HepG2 (cell line): ENCODE measurements around the gene MSANTD2. TPM values are rescaled to one million over a fixed set of nuclear protein-coding genes. Genes with fewer than 3 reads are reported as not detected.

ENCODE experiments used
- AGO2 ChIP-seq: fragments of 200-400 bp; formaldehyde crosslinking; optimal IDR thresholded peaks from 2 replicates; pipeline ENCODE3; 2017; ENCODE audit warnings: mild to moderate bottlenecking, low read depth, low read length, moderate library complexity
- HMGXB4 ChIP-seq, 2 experiments: sonication (generic) in 1 of 2; formaldehyde crosslinking in 1 of 2; IDR thresholded peaks; 2 replicates each; pipeline versions ENCODE4 v1.4.0 to v1.6.1; 2018 to 2020; ENCODE audit warnings: missing genetic modification reagents in 2 of 2, borderline replicate concordance in 1 of 2, low read depth in 1 of 2, mild to moderate bottlenecking in 1 of 2, missing biosample characterization in 1 of 2
- KDM2A ChIP-seq: sonication (generic); formaldehyde crosslinking; IDR thresholded peaks from 2 replicates; pipeline ENCODE4 v1.4.0; 2020; ENCODE audit warnings: low read depth, missing genetic modification reagents, borderline replicate concordance
- MTERF4 ChIP-seq: sonication (generic); formaldehyde crosslinking; IDR thresholded peaks from 2 replicates; pipeline ENCODE4 v1.8.0; 2023; ENCODE audit warnings: mild to moderate bottlenecking, missing genetic modification reagents
- NONO ChIP-seq, 2 experiments: fragments of 450-650 bp in 1 of 2; sonication (generic) in 1 of 2; formaldehyde crosslinking in 1 of 2; IDR thresholded peaks in 1 of 2; conservative IDR thresholded peaks in 1 of 2; 2 replicates each; pipeline versions ENCODE4 v1.6.1 to v1.8.0; 2017 to 2022; ENCODE audit warnings: mild to moderate bottlenecking in 1 of 2, missing genetic modification reagents in 1 of 2, moderate library complexity in 1 of 2
- RBFOX2 ChIP-seq: fragments of 200-400 bp; formaldehyde crosslinking; IDR thresholded peaks from 2 replicates; pipeline ENCODE4 v1.6.1; 2017; ENCODE audit warnings: low read depth, mild to moderate bottlenecking, low read length
- REL ChIP-seq: sonication (generic); formaldehyde crosslinking; conservative IDR thresholded peaks from 2 replicates; pipeline ENCODE4 v1.8.0; 2022; ENCODE audit warnings: mild to moderate bottlenecking, missing genetic modification reagents, moderate library complexity
- UBTF ChIP-seq: sonication (generic); formaldehyde crosslinking; IDR thresholded peaks from 2 replicates; pipeline ENCODE4 v1.4.0; 2020; ENCODE audit warnings: mild to moderate bottlenecking, missing genetic modification reagents
- YEATS4 ChIP-seq: sonication (generic); formaldehyde crosslinking; IDR thresholded peaks from 2 replicates; pipeline ENCODE4 v1.4.0; 2020; ENCODE audit warnings: missing genetic modification reagents, borderline replicate concordance
- ZC3H13 ChIP-seq: sonication (generic); formaldehyde crosslinking; IDR thresholded peaks from 2 replicates; pipeline ENCODE4 v1.8.1; 2023; ENCODE audit warnings: mild to moderate bottlenecking, missing genetic modification reagents, moderate library complexity
- ZFP91 ChIP-seq: sonication (generic); formaldehyde crosslinking; IDR thresholded peaks from 2 replicates; pipeline ENCODE4 v1.9.0; 2022; ENCODE audit warnings: missing genetic modification reagents, mild to moderate bottlenecking, borderline replicate concordance
- ZNF501 ChIP-seq: sonication (generic); formaldehyde crosslinking; IDR thresholded peaks from 2 replicates; pipeline ENCODE4 v1.5.1; 2020; ENCODE audit warnings: mild to moderate bottlenecking, moderate library complexity, missing genetic modification reagents
- ZNF704 ChIP-seq: sonication (generic); formaldehyde crosslinking; IDR thresholded peaks from 2 replicates; pipeline ENCODE4 v1.8.1; 2023; ENCODE audit warnings: mild to moderate bottlenecking, inconsistent platforms, moderate library complexity, missing genetic modification reagents, borderline replicate concordance
- ZNF800 ChIP-seq: sonication (generic); formaldehyde crosslinking; IDR thresholded peaks from 2 replicates; pipeline ENCODE4 v1.4.0; 2020; ENCODE audit warnings: missing genetic modification reagents
- polyA plus RNA-seq, 8 experiments: library from polyadenylated mRNA; depleted of rRNA in 3 of 8; stranded (reverse) in 7 of 8; unstranded in 1 of 8; fragments of >200 nt; fragmentation: Illumina TruSeq in 4 of 8; extraction: Trizol in 4 of 8; gene quantifications; 2 replicates each; pipeline versions ENCODE4 v1.2.1 to v1.2.3, GENCODE V29; 2011 to 2016; ENCODE audit warnings: low read depth in 4 of 8, missing spikeins in 1 of 8, mixed read lengths in 1 of 8; ENCODE audit not compliant: insufficient read depth in 1 of 8
- total RNA-seq, 5 experiments: library from RNA; depleted of rRNA; stranded (reverse); fragments of >200 nt; fragmentation: Illumina TruSeq; extraction: Trizol; gene quantifications; 2 replicates each; pipeline ENCODE4 v1.2.3, GENCODE V29; 2016; ENCODE audit warnings: low read depth in 1 of 5

MSANTD2 gene
- total and polyA plus RNA-seq, 2 of the 13 experiments (the other 11 are each of a cell fraction or from before 2014, with no cell fraction given) = 8.7 to 10.1 TPM

- TF ChIP-seq UBTF (CRISPR knock-in tag) (0 out of 2 replicates have a peak, but pooled peaks have one; percentile 40), ZNF501 (CRISPR knock-in tag) (no peak; the same call in 1 of the 2 replicates), REL (CRISPR knock-in tag) (peak; percentile 47; the same call in 1 of the 2 replicates), AGO2 (peak; percentile 93), MTERF4 (CRISPR knock-in tag) (0 out of 2 replicates have a peak, but pooled peaks have one; percentile 24), ZC3H13 (CRISPR knock-in tag) (peak; percentile 86; the same call in 1 of the 2 replicates), NONO (IDR thresholded peaks at IDR 0.05) (no peak), NONO (CRISPR knock-in tag; conservative IDR thresholded peaks at IDR 0.05) (0 out of 2 replicates have a peak, but pooled peaks have one; percentile 28), ZNF704 (no peak), RBFOX2 (0 out of 2 replicates have a peak, but pooled peaks have one; percentile 9), YEATS4 (CRISPR knock-in tag) (peak; percentile 25; the same call in 1 of the 2 replicates), ZNF800 (peak; percentile 58; the same call in 1 of the 2 replicates), ZFP91 (CRISPR knock-in tag) (0 out of 2 replicates have a peak, but pooled peaks have one; percentile 74), HMGXB4 (CRISPR knock-in tag; IDR thresholded peaks at IDR 0.05; ENCODE audit: borderline replicate concordance in 1 of 2, low read depth in 1 of 2) (0 out of 4 replicates have a peak, but pooled peaks of 1 of the 2 experiments have one; percentile 37), KDM2A (CRISPR knock-in tag) (peak; percentile 72; the same call in 1 of the 2 replicates)
Observed at GRCh38 chr11:124762624-124763155, 37.5 kb downstream of the MSANTD2 start (continued).
